Left ventricle myocardium inferior (tissue), 1 donor: ENCODE results near the gene ELF1. TPM values are rescaled to one million over a fixed set of nuclear protein-coding genes. Genes with fewer than 3 reads are reported as not detected.

Experiments
- DNase-seq: peaks from one replicate; pipeline ENCODE4 v3.0.0-alpha.2; 2020
- H3K27ac ChIP-seq: fragments of 200-600 bp; replicated peaks from 2 replicates; pipeline ENCODE4 v1.8.0; 2021
- H3K27me3 ChIP-seq: fragments of 200-600 bp; 2 replicates; pipeline ENCODE4 v1.8.0; 2021; ENCODE audit warnings: low read depth
- H3K36me3 ChIP-seq: fragments of 200-600 bp; 2 replicates; pipeline ENCODE4 v1.8.0; 2021
- H3K4me1 ChIP-seq: fragments of 200-600 bp; 2 replicates; pipeline ENCODE4 v1.8.0; 2021
- H3K4me3 ChIP-seq: fragments of 200-600 bp; 2 replicates; pipeline ENCODE4 v1.8.0; 2021; ENCODE audit warnings: mild to moderate bottlenecking, moderate library complexity
- H3K9me3 ChIP-seq: fragments of 200-600 bp; replicated peaks from 2 replicates; pipeline ENCODE4 v1.8.0; 2021
- CTCF ChIP-seq: fragments of 200-600 bp; IDR thresholded peaks from 2 replicates; pipeline ENCODE4 v1.8.0; 2021; ENCODE audit warnings: antibody characterized with exemption, mild to moderate bottlenecking, borderline replicate concordance
- intact Hi-C: fragments of 100-400 bp; cut with micrococcal nuclease; formaldehyde crosslinking; loops from one replicate; pipeline ENCODE4 v1.11.0; 2022
- total RNA-seq: library from RNA; stranded (reverse); fragmentation: NEBNext Ultra II Directional; extraction: Animal tissue kit (Norgen Biotek cat#: 25700); gene quantifications from one replicate; pipeline ENCODE4 v1.2.1, GENCODE V29; 2021
- donor health status: DM: no; HTN: yes; CAD: no; lungs with severe emphysema.

ELF1 gene
- total RNA-seq, 1 donor from 2014 or later, result 31.1 TPM

- H3K27me3 ChIP-seq, result no peaks in the 10 kb centered on the region
- no peaks in the 10 kb centered on the region for H3K36me3 ChIP-seq
- peak overlapping the region; percentile 79 for H3K4me3 ChIP-seq
- H3K9me3 ChIP-seq, result no peaks in the 10 kb centered on the region
- intact Hi-C loops, result no loop called here
- peak overlapping the region; percentile 98 for H3K27ac ChIP-seq
- DNase-seq, result no peak
- no peak for TF ChIP-seq CTCF
- H3K4me1 ChIP-seq, result peaks cover 97% of the 10 kb centered on the region
Observed at GRCh38 chr13:41056194-41056593, 37.1 kb upstream of the ELF1 start.

GRCh38 chr13:41054919-41055619, 36.0 kb upstream of the ELF1 start:
- intact Hi-C loops, result no loop called here
- Histone ChIP-seq H3K36me3 (no peaks in the 10 kb centered on the region), H3K9me3 (no peaks in the 10 kb centered on the region), H3K27me3 (no peaks in the 10 kb centered on the region), H3K4me3 (peak overlapping the region; percentile 33), H3K4me1 (peaks cover 98% of the 10 kb centered on the region), H3K27ac (peak overlapping the region; percentile 98)
- TF ChIP-seq CTCF, result no peak
- no peak for DNase-seq

GRCh38 chr13:41054212-41054877, 35.2 kb upstream of the ELF1 start:
- Histone ChIP-seq H3K27me3 (no peaks in the 10 kb centered on the region), H3K36me3 (no peaks in the 10 kb centered on the region), H3K9me3 (no peaks in the 10 kb centered on the region), H3K4me3 (peak overlapping the region; percentile 33), H3K4me1 (peaks cover 100% of the 10 kb centered on the region), H3K27ac (peak overlapping the region; percentile 98)
- DNase-seq, result no peak
- TF ChIP-seq CTCF, result peak; percentile 64
- intact Hi-C loops, result no loop called here

GRCh38 chr13:41053384-41053826, 34.3 kb upstream of the ELF1 start:
- TF ChIP-seq CTCF, result no peak
- no peak for DNase-seq
- no peaks in the 10 kb centered on the region for H3K27me3 ChIP-seq
- no peaks in the 10 kb centered on the region for H3K36me3 ChIP-seq
- peak overlapping the region; percentile 33 for H3K4me3 ChIP-seq
- peaks cover 100% of the 10 kb centered on the region for H3K4me1 ChIP-seq
- peak overlapping the region; percentile 98 for H3K27ac ChIP-seq
- intact Hi-C loops, result no loop called here
- no peaks in the 10 kb centered on the region for H3K9me3 ChIP-seq

- no peak for DNase-seq
- peaks cover 5% of the 10 kb centered on the region for H3K36me3 ChIP-seq
- no peaks in the 10 kb centered on the region for H3K27me3 ChIP-seq
- no peak overlapping the region for H3K4me3 ChIP-seq
- peak overlapping the region; percentile 98 for H3K27ac ChIP-seq
- no peak for TF ChIP-seq CTCF
- H3K4me1 ChIP-seq, result peaks cover 90% of the 10 kb centered on the region
- intact Hi-C loops, result no loop called here
- no peaks in the 10 kb centered on the region for H3K9me3 ChIP-seq
Observed at GRCh38 chr13:41052441-41052840, 33.3 kb upstream of the ELF1 start.
